SK-N-MC (cell line): ENCODE data around the gene CYSTM1.
A peak's percentile ranks its signal among the peaks of the same experiment; 100 is the strongest.
"Not testable (repeated sequence)": the region's sequence is repeated elsewhere in the genome, so short reads cannot be mapped to it uniquely, and the experiment has no call there.

Source experiments
- DNase-seq: peaks from one replicate; pipeline ENCODE4 v3.0.0-alpha.2; 2011; ENCODE audit warnings: low read depth, low spot score
- H3K27ac ChIP-seq: fragments of 200-600 bp; sonication (generic); 2 replicates; pipeline ENCODE4 v1.5.1; 2016; ENCODE audit warnings: mixed run types
- H3K36me3 ChIP-seq: fragments of 200-600 bp; sonication (generic); 2 replicates; pipeline ENCODE4 v1.6.1; 2017; ENCODE audit warnings: antibody characterized with exemption, low read length, mixed read lengths; ENCODE audit not compliant: insufficient read depth
- H3K4me3 ChIP-seq: fragments of 200-600 bp; sonication (generic); 2 replicates; pipeline ENCODE4 v1.5.1; 2016
- H3K9ac ChIP-seq: fragments of 200-600 bp; sonication (generic); 2 replicates; pipeline ENCODE4 v1.8.0; 2017; ENCODE audit warnings: mixed run types, mixed read lengths; ENCODE audit not compliant: insufficient read length
- H3K9me3 ChIP-seq: fragments of 200-600 bp; sonication (generic); 2 replicates; pipeline ENCODE4 v1.6.1; 2017; ENCODE audit warnings: low read depth, mild to moderate bottlenecking, antibody characterized with exemption, low read length, moderate library complexity, mixed read lengths
- EZH2 ChIP-seq: fragments of 200-600 bp; sonication (generic); IDR thresholded peaks from one replicate; pipeline ENCODE4 v1.6.1; 2017; ENCODE audit warnings: antibody characterized with exemption
- FOXP2 ChIP-seq: optimal IDR thresholded peaks from 2 replicates; pipeline ENCODE3; 2011; ENCODE audit warnings: mild to moderate bottlenecking, moderate library complexity; ENCODE audit not compliant: insufficient read depth; ENCODE audit errors: extremely low read length, control extremely low read depth
- POLR2AphosphoS5 ChIP-seq: IDR thresholded peaks from 2 replicates; pipeline ENCODE4 v1.6.1; 2012; ENCODE audit warnings: mild to moderate bottlenecking, low read depth, low read length, borderline replicate concordance

CYSTM1 gene

GRCh38 chr5:140153905-140154304 lies 21.1 kb upstream of the CYSTM1 start:
- Histone ChIP-seq H3K27ac (no peak overlapping the region), H3K9me3 (no peaks in the 10 kb centered on the region), H3K4me3 (no peak overlapping the region), H3K9ac (no peak overlapping the region), H3K36me3 (no peaks in the 10 kb centered on the region)
- DNase-seq: no peak
- TF ChIP-seq FOXP2 (no peak), POLR2AphosphoS5 (no peak), EZH2 (no peak)

- H3K9me3 ChIP-seq, H3K27ac ChIP-seq, DNase-seq, H3K36me3 ChIP-seq, H3K4me3 ChIP-seq, H3K9ac ChIP-seq: not testable (repeated sequence)
Measured at GRCh38 chr5:140154710-140155381, 20.1 kb upstream of the CYSTM1 start.

GRCh38 chr5:140157032-140157781 lies 17.8 kb upstream of the CYSTM1 start:
- TF ChIP-seq FOXP2 (no peak), POLR2AphosphoS5 (no peak), EZH2 (no peak)
- H3K9me3 ChIP-seq: no peaks in the 10 kb centered on the region
- peak overlapping the region; percentile 56 for H3K9ac ChIP-seq
- DNase-seq: no peak
- H3K36me3 ChIP-seq: no peaks in the 10 kb centered on the region
- H3K4me3 ChIP-seq: peak overlapping the region; percentile 65
- no peak overlapping the region for H3K27ac ChIP-seq

GRCh38 chr5:140159014-140159927 lies 15.7 kb upstream of the CYSTM1 start:
- DNase-seq: no peak

GRCh38 chr5:140162275-140162674 lies 12.7 kb upstream of the CYSTM1 start:
- no peak overlapping the region for H3K9ac ChIP-seq
- no peak overlapping the region for H3K4me3 ChIP-seq
- TF ChIP-seq POLR2AphosphoS5 (no peak), FOXP2 (no peak), EZH2 (no peak)
- no peaks in the 10 kb centered on the region for H3K36me3 ChIP-seq
- H3K9me3 ChIP-seq: no peaks in the 10 kb centered on the region
- no peak for DNase-seq
- no peak overlapping the region for H3K27ac ChIP-seq

More at GRCh38 chr5:140159014-140159927, 15.7 kb upstream of the CYSTM1 start:
- Histone ChIP-seq H3K9me3 (no peaks in the 10 kb centered on the region), H3K36me3 (no peaks in the 10 kb centered on the region), H3K9ac (no peak overlapping the region), H3K4me3 (no peak overlapping the region), H3K27ac (no peak overlapping the region)
- TF ChIP-seq EZH2: no peak
- no peak for TF ChIP-seq FOXP2
- TF ChIP-seq POLR2AphosphoS5: no peak

- no peak overlapping the region for H3K4me3 ChIP-seq
- H3K27ac ChIP-seq: no peak overlapping the region
- no peaks in the 10 kb centered on the region for H3K36me3 ChIP-seq
- H3K9ac ChIP-seq: no peak overlapping the region
- no peaks in the 10 kb centered on the region for H3K9me3 ChIP-seq
- no peak for DNase-seq
- no peak for TF ChIP-seq POLR2AphosphoS5
- no peak for TF ChIP-seq EZH2
- no peak for TF ChIP-seq FOXP2
Measured at GRCh38 chr5:140162781-140163180, 12.2 kb upstream of the CYSTM1 start.

- Histone ChIP-seq H3K9me3 (no peaks in the 10 kb centered on the region), H3K4me3 (no peak overlapping the region), H3K27ac (no peak overlapping the region), H3K9ac (no peak overlapping the region), H3K36me3 (no peaks in the 10 kb centered on the region)
- DNase-seq: no peak
- TF ChIP-seq POLR2AphosphoS5 (no peak), FOXP2 (no peak), EZH2 (no peak)
Measured at GRCh38 chr5:140165101-140165922, 9.7 kb upstream of the CYSTM1 start.
